ENCODE data around the gene TNFSF18. TPM values are rescaled to one million over a fixed set of nuclear protein-coding genes. Genes with fewer than 3 reads are reported as not detected.

The TNFSF18 gene
- total and polyA plus RNA-seq, 2 of the 4 experiments (the other 2 are of a cell fraction): 0.12 to 0.18 TPM

- BruUV-seq (replicated peaks): no TSS peak
- intact Hi-C loops (cut with micrococcal nuclease): no loop called here
These were observed 52.8 kb downstream of the TNFSF18 start for GRCh38 chr1:172997941-172998361.

More at GRCh38 chr1:172997941-172998361, 52.8 kb downstream of the TNFSF18 start:
- Histone ChIP-seq H2BK5ac (ENCODE audit: low read depth, low read length, poor library complexity, severe bottlenecking) (peak overlapping the region; percentile 30), H3K14ac (replicated peaks; ENCODE audit: low read depth, low read length) (peak overlapping the region; percentile 79), H2BK15ac (ENCODE audit: low read depth, low read length) (peak overlapping the region; percentile 60; the same call in 2 of the 3 replicates), H3K18ac (ENCODE audit: low read depth, low read length) (peak overlapping the region; percentile 88; the same call in 1 of the 2 replicates), H4K20me1 (ENCODE audit: insufficient read depth, low read length) (no peaks in the 10 kb centered on the region), H2BK120ac (ENCODE audit: low read depth, low read length) (peak overlapping the region; percentile 88), H3K9me3 (ENCODE audit: control insufficient read depth, insufficient read depth, low read length) (peaks cover 8% of the 10 kb centered on the region), H3K27ac (ENCODE audit: insufficient read depth, low read length) (no peak overlapping the region), H3K4me1 (ENCODE audit: control insufficient read depth, insufficient read depth, low read length) (peaks cover 7% of the 10 kb centered on the region; the same call in 1 of the 2 replicates), H2AK5ac (ENCODE audit: low read depth, low read length) (no peak overlapping the region), H2BK20ac (ENCODE audit: low read depth, low read length) (peak overlapping the region; percentile 69; the same call in 1 of the 2 replicates), H3K9me1 (ENCODE audit: insufficient read depth, low read length) (peaks cover 4% of the 10 kb centered on the region; the same call in 1 of the 2 replicates), H3K4ac (ENCODE audit: low read depth, low read length) (peak overlapping the region; percentile 66; the same call in 1 of the 2 replicates), H4K8ac (ENCODE audit: low read depth in 2 of 2, low read length in 2 of 2) (peak overlapping the region; percentile 12 to 77; a peak in 3 of 4 replicates), H3K27me3 (ENCODE audit: control insufficient read depth, insufficient read depth, low read length) (no peaks in the 10 kb centered on the region), H3K9ac (ENCODE audit: low read depth, low read length) (no peak overlapping the region), H2AK9ac (replicated peaks; ENCODE audit: low read depth, low read length, poor library complexity) (no peak overlapping the region), H3K79me1 (ENCODE audit: low read depth in 1 of 2, low read length in 2 of 2) (peaks cover 0 to 3% of the 10 kb centered on the region in 2 experiments; a peak in 1 of 4 replicates), H3K4me2 (ENCODE audit: low read depth, low read length) (no peak overlapping the region; the same call in 1 of the 2 replicates), H4K5ac (ENCODE audit: low read depth, low read length) (peak overlapping the region; percentile 90; the same call in 1 of the 2 replicates), H3K56ac (ENCODE audit: extremely low read depth, insufficient read depth, low read length) (no peak overlapping the region), H3K36me3 (ENCODE audit: control insufficient read depth, insufficient read depth, low read length) (no peaks in the 10 kb centered on the region), H4K91ac (ENCODE audit: insufficient read depth, low read depth, low read length) (peak overlapping the region; percentile 39), H3K23ac (ENCODE audit: low read depth, low read length) (peak overlapping the region; percentile 0; the same call in 1 of the 2 replicates), H2AFZ (replicated peaks; ENCODE audit: low read length, poor library complexity) (no peak overlapping the region), H3K4me3 (ENCODE audit: insufficient read depth, low read depth, low read length) (no peak overlapping the region)
- WGBS, 2 experiments (ENCODE audit: extremely low coverage in 2 of 2, insufficient read length in 1 of 2): no CpG with 5 or more reads among the region's 2 CpGs
- TF ChIP-seq RFX5 (IDR thresholded peaks at IDR 0.05; ENCODE audit: low read depth, low read length) (no peak), RCOR1 (IDR thresholded peaks at IDR 0.05; ENCODE audit: insufficient replicate concordance, low read length) (no peak), ELK1 (IDR thresholded peaks at IDR 0.05; ENCODE audit: borderline replicate concordance, low read depth, low read length) (no peak), SMC3 (IDR thresholded peaks at IDR 0.05; ENCODE audit: low read depth, low read length) (no peak), MAFK (IDR thresholded peaks at IDR 0.05; ENCODE audit: low read depth, low read length) (no peak), BHLHE40 (IDR thresholded peaks at IDR 0.05; ENCODE audit: low read depth, low read length) (no peak), CTCF (conservative IDR thresholded peaks at IDR 0.05; ENCODE audit: low read depth, low read length) (no peak), CHD1 (IDR thresholded peaks at IDR 0.05; ENCODE audit: low read depth, low read length) (no peak), NFE2L2 (IDR thresholded peaks at IDR 0.05; ENCODE audit: low read depth, low read length) (no peak), RAD21 (IDR thresholded peaks at IDR 0.05; ENCODE audit: low read length) (no peak), MXI1 (IDR thresholded peaks at IDR 0.05; ENCODE audit: borderline replicate concordance, low read depth, low read length) (no peak), FOS (IDR thresholded peaks at IDR 0.05; ENCODE audit: low read depth, low read length) (no peak), POLR2A (IDR thresholded peaks at IDR 0.05; ENCODE audit: low read depth, low read length) (no peak)
- in situ Hi-C loops (cut with MboI; ENCODE audit: low sequenced_read_pairs) (no loop called here), dilution Hi-C loops (cut with HindIII; ENCODE audit: low sequenced_read_pairs, unreplicated experiment) (no loop called here)
- ChIA-PET POLR2A (ENCODE audit: unreplicated experiment) (no interaction called here), CTCF (interaction anchor here (0.6 kb wide), 1 partner anchor 49 kb away, joined by 3 read pairs; no protein-coding TSS in a partner anchor)
- no peak for ATAC-seq (ENCODE audit: low read depth)
- DNase-seq: peak; percentile 54
